B cell (primary cell): ENCODE measurements around the gene NEK11. TPM values are rescaled to one million over a fixed set of nuclear protein-coding genes. Genes with fewer than 3 reads are reported as not detected.

ENCODE experiments used
- ATAC-seq: fragments of 200-7000 bp; cut with Tn5 transposase; one replicate; pipeline ENCODE4 v1.10.0; 2021; ENCODE audit warnings: low read depth, mild to moderate bottlenecking, moderate number of reproducible peaks, moderate library complexity
- CTCF ChIA-PET: fragments of 350-600 bp; sonication (Branson Sonifier 250); formaldehyde crosslinking; loops from one replicate; lab custom pipeline; 2021; ENCODE audit warnings: antibody characterized with exemption, inconsistent platforms; lab: Charles Lee
- POLR2A ChIA-PET: fragments of 350-600 bp; sonication (Branson Sonifier 250); formaldehyde crosslinking; loops from one replicate; lab custom pipeline; 2021; ENCODE audit warnings: antibody characterized with exemption; lab: Charles Lee
- DNase-seq: peaks from one replicate; pipeline ENCODE4 v3.0.0; 2013
- H2AFZ ChIP-seq: 2 replicates; pipeline ENCODE4 v1.6.1; 2012; ENCODE audit warnings: mild to moderate bottlenecking, low read depth, low read length; ENCODE audit not compliant: insufficient read depth, poor library complexity, severe bottlenecking
- H3K27ac ChIP-seq, 2 donors: 1 replicate in 1 of 2; 2 replicates in 1 of 2; pipeline ENCODE4 v1.5.1; 2012 to 2013; ENCODE audit warnings: low read length in 2 of 2, mild to moderate bottlenecking in 2 of 2, moderate library complexity in 1 of 2
- H3K27me3 ChIP-seq, 4 experiments: fragments of 200-600 bp in 1 of 4; sonication (generic) in 1 of 4; replicated peaks in 1 of 4; 1 replicate in 2 of 4; 2 replicates in 2 of 4; pipeline versions ENCODE4 v1.6.1 to v1.7.0; 2013 to 2016; ENCODE audit warnings: low read length in 3 of 4, mild to moderate bottlenecking in 2 of 4, mixed read lengths in 1 of 4, moderate library complexity in 1 of 4; ENCODE audit not compliant: insufficient read depth in 4 of 4, control insufficient read depth in 3 of 4; ENCODE audit errors: control extremely low read depth in 1 of 4
- H3K36me3 ChIP-seq, 2 experiments: replicated peaks in 1 of 2; 1 replicate in 1 of 2; 2 replicates in 1 of 2; pipeline versions ENCODE4 v1.6.1 to v1.7.1; 2013; ENCODE audit warnings: low read length in 1 of 2; ENCODE audit not compliant: insufficient read depth in 2 of 2, control insufficient read depth in 1 of 2; ENCODE audit errors: control extremely low read depth in 1 of 2, extremely low read depth in 1 of 2
- H3K4me1 ChIP-seq, 2 donors: fragments of 200-600 bp in 1 of 2; sonication (generic) in 1 of 2; 1 replicate in 1 of 2; 2 replicates in 1 of 2; pipeline versions ENCODE4 v1.5.1 to v1.6.1; 2013 to 2017; ENCODE audit warnings: low read length in 2 of 2; ENCODE audit not compliant: control insufficient read depth in 2 of 2, insufficient read depth in 2 of 2
- H3K4me2 ChIP-seq: replicated peaks from 2 replicates; pipeline ENCODE3; 2012; ENCODE audit warnings: mild to moderate bottlenecking, low read depth, low read length; ENCODE audit not compliant: poor library complexity, severe bottlenecking
- H3K4me3 ChIP-seq, 5 experiments: fragments of 200-600 bp in 1 of 5; sonication (generic) in 1 of 5; 1 replicate in 3 of 5; 2 replicates in 2 of 5; pipeline versions ENCODE4 v1.5.1 to v1.7.0; 2011 to 2016; ENCODE audit warnings: low read length in 4 of 5, mild to moderate bottlenecking in 4 of 5, low read depth in 2 of 5, control low read depth in 1 of 5, moderate library complexity in 1 of 5; ENCODE audit not compliant: insufficient read depth in 1 of 5; ENCODE audit errors: control extremely low read depth in 1 of 5, extremely low read depth in 1 of 5
- H3K79me2 ChIP-seq: fragments of 200-600 bp; sonication (generic); one replicate; pipeline ENCODE4 v1.6.0; 2016; ENCODE audit warnings: low read length; ENCODE audit not compliant: control insufficient read depth, insufficient read depth
- H3K9ac ChIP-seq: fragments of 200-600 bp; sonication (generic); 2 replicates; pipeline ENCODE4 v1.6.1; 2017; ENCODE audit warnings: mild to moderate bottlenecking, low read length, moderate library complexity
- H3K9me3 ChIP-seq, 3 donors: one replicate each; pipeline versions ENCODE4 v1.6.1 to v1.7.1; 2013; ENCODE audit warnings: low read length in 2 of 3; ENCODE audit not compliant: control insufficient read depth in 2 of 3, insufficient read depth in 1 of 3; ENCODE audit errors: control extremely low read depth in 1 of 3
- H4K20me1 ChIP-seq: 2 replicates; pipeline ENCODE4 v1.6.0; 2012; ENCODE audit warnings: mild to moderate bottlenecking, low read length; ENCODE audit not compliant: insufficient read depth, control insufficient read depth, poor library complexity, severe bottlenecking
- H3K27ac Mint-ChIP-seq: one replicate; pipeline ENCODE4 v1.8.0; 2021; ENCODE audit warnings: mixed read lengths
- H3K27me3 Mint-ChIP-seq: one replicate; pipeline ENCODE4 v1.8.0; 2021; ENCODE audit warnings: mixed read lengths
- H3K4me1 Mint-ChIP-seq: one replicate; pipeline ENCODE4 v1.8.0; 2021; ENCODE audit warnings: mixed read lengths
- H3K4me3 Mint-ChIP-seq: one replicate; pipeline ENCODE4 v1.8.0; 2021; ENCODE audit warnings: mixed read lengths
- H3K9me3 Mint-ChIP-seq: one replicate; pipeline ENCODE4 v1.8.0; 2022; ENCODE audit warnings: mixed read lengths; ENCODE audit not compliant: insufficient read depth
- CTCF ChIP-seq: fragments of 200-600 bp; IDR thresholded peaks from one replicate; pipeline ENCODE4 v1.8.0; 2022; ENCODE audit warnings: antibody characterized with exemption, mild to moderate bottlenecking
- EZH2 ChIP-seq: IDR thresholded peaks from 2 replicates; pipeline ENCODE4 v1.6.1; 2012; ENCODE audit warnings: borderline replicate concordance, low read depth, mild to moderate bottlenecking, moderate library complexity, low read length; ENCODE audit not compliant: insufficient read depth, poor library complexity, severe bottlenecking
- WGBS: methylation state at CpG from one replicate; pipeline ENCODE4 v1.1.5; 2013; ENCODE audit warnings: missing lambda C conversion rate; ENCODE audit not compliant: insufficient coverage; 5-methylcytosine and 5-hydroxymethylcytosine counted together
- intact Hi-C: fragments of 100-400 bp; cut with micrococcal nuclease; formaldehyde crosslinking; loops from one replicate; pipeline ENCODE4 v1.10.0; 2022
- polyA plus RNA-seq: library from polyadenylated mRNA; depleted of rRNA; stranded (reverse); fragments of >200 nt; gene quantifications from 2 replicates; pipeline ENCODE4 v1.2.3, GENCODE V29; 2012
- total RNA-seq, 2 donors: library from RNA; stranded (reverse); fragments of 120-200 nt in 1 of 2; gene quantifications; 1 replicate in 1 of 2; 2 replicates in 1 of 2; pipeline versions ENCODE4 v1.2.3 to v1.2.4, GENCODE V29; 2013 to 2022

NEK11 gene
- total and polyA plus RNA-seq, 2 donors (not counting 1 experiment from before 2014, with no cell fraction given): 1.00 to 7.7 TPM

- Mint-ChIP-seq H3K27ac (no peak overlapping the region), H3K27me3 (no peaks in the 10 kb centered on the region), H3K9me3 (no peaks in the 10 kb centered on the region), H3K4me3 (no peak overlapping the region), H3K4me1 (no peaks in the 10 kb centered on the region)
- H3K27me3 ChIP-seq: no peaks in the 10 kb centered on the region
- no peaks in the 10 kb centered on the region for H4K20me1 ChIP-seq
- no peak overlapping the region for H3K4me2 ChIP-seq
- no peak overlapping the region for H3K9ac ChIP-seq
- H3K27ac ChIP-seq: no peak overlapping the region
- H3K4me1 ChIP-seq: no peaks in the 10 kb centered on the region
- peaks cover 0 to 16% (median 4%) of the 10 kb centered on the region in 3 donors for H3K9me3 ChIP-seq
- POLR2A ChIA-PET: no interaction called here
- no peaks in the 10 kb centered on the region for H3K36me3 ChIP-seq
- intact Hi-C loops: no loop called here
- no peak for DNase-seq
- no peak for ATAC-seq
- WGBS: no CpG with 5 or more reads among the region's 4 CpGs
- no peak for TF ChIP-seq EZH2
- TF ChIP-seq CTCF: no peak
- no peaks in the 10 kb centered on the region for H3K79me2 ChIP-seq
- CTCF ChIA-PET: no interaction called here
- H3K4me3 ChIP-seq: no peak overlapping the region
- H2AFZ ChIP-seq: no peak overlapping the region
Observed at GRCh38 chr3:131107637-131108433, 81.2 kb downstream of the NEK11 start.

GRCh38 chr3:131109156-131109555 lies 82.5 kb downstream of the NEK11 start:
- no peaks in the 10 kb centered on the region for H3K27me3 ChIP-seq
- no peaks in the 10 kb centered on the region for H3K9me3 Mint-ChIP-seq
- H3K4me2 ChIP-seq: no peak overlapping the region
- intact Hi-C loops: no loop called here
- H3K79me2 ChIP-seq: no peaks in the 10 kb centered on the region
- ChIA-PET CTCF (no interaction called here), POLR2A (no interaction called here)
- DNase-seq (no peak), ATAC-seq (no peak)
- H3K4me1 Mint-ChIP-seq: no peaks in the 10 kb centered on the region
- H3K27me3 Mint-ChIP-seq: peaks cover 4% of the 10 kb centered on the region
- H3K27ac ChIP-seq: no peak overlapping the region
- H2AFZ ChIP-seq: no peak overlapping the region
- H3K4me3 ChIP-seq: no peak overlapping the region
- H3K9me3 ChIP-seq: peaks cover 0 to 7% (median 0%) of the 10 kb centered on the region in 3 donors
- no peak overlapping the region for H3K4me3 Mint-ChIP-seq
- no peaks in the 10 kb centered on the region for H3K36me3 ChIP-seq
- no peaks in the 10 kb centered on the region for H3K4me1 ChIP-seq
- no peak overlapping the region for H3K27ac Mint-ChIP-seq
- H3K9ac ChIP-seq: no peak overlapping the region
- H4K20me1 ChIP-seq: no peaks in the 10 kb centered on the region
- TF ChIP-seq CTCF: no peak
- TF ChIP-seq EZH2: no peak
